Measurements from ENCODE around the gene TLCD1. TPM values are rescaled to one million over a fixed set of nuclear protein-coding genes. Genes with fewer than 3 reads are reported as not detected.

TLCD1 gene
- total and polyA plus RNA-seq, 10 of the 15 experiments (the other 5 are each of a cell fraction or from before 2014, with no cell fraction given), result 2.9 to 19.8 (median 7.7) TPM

DNA sequence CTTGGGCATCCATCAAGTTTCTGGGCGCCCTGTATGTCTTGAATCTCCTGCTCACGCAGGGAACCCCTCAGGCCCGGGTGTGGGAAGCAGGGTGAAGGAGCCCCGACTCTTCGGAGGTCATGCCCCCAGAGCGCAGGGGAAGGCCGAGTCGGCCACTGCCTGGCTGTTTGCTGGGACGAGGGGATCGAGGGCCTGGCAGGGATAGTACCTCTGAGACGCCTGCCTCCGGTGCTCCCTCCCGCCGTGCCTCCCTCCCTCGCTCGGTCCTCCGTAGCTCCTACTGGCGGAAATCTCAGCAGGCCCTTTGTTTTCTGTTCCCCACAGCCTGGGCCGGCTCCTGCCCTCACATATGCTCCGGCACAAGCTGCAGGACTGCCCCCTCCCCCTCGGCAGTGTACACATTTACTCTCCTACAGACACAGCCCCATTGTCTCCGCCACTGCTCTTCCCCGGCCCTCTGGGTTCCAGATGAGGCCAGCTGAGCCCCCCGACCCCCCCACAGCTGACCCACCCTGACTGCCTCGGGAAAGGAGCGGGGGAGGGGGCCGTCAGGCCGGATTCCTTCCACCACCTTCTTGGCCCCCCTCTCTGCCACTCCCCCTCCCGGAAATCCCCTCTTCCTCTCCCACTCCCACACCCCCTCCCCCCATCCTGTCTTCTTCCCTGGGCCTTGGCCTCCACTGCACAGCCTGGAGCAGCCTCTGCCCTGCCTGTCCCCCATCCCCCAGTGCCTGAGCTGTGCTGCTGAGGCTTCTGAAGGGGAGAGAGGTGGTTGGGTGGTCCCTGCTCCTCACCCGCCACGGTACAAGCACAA is 19.1 kb upstream of the TLCD1 start (continued):
- TF ChIP-seq, protein P1, sequence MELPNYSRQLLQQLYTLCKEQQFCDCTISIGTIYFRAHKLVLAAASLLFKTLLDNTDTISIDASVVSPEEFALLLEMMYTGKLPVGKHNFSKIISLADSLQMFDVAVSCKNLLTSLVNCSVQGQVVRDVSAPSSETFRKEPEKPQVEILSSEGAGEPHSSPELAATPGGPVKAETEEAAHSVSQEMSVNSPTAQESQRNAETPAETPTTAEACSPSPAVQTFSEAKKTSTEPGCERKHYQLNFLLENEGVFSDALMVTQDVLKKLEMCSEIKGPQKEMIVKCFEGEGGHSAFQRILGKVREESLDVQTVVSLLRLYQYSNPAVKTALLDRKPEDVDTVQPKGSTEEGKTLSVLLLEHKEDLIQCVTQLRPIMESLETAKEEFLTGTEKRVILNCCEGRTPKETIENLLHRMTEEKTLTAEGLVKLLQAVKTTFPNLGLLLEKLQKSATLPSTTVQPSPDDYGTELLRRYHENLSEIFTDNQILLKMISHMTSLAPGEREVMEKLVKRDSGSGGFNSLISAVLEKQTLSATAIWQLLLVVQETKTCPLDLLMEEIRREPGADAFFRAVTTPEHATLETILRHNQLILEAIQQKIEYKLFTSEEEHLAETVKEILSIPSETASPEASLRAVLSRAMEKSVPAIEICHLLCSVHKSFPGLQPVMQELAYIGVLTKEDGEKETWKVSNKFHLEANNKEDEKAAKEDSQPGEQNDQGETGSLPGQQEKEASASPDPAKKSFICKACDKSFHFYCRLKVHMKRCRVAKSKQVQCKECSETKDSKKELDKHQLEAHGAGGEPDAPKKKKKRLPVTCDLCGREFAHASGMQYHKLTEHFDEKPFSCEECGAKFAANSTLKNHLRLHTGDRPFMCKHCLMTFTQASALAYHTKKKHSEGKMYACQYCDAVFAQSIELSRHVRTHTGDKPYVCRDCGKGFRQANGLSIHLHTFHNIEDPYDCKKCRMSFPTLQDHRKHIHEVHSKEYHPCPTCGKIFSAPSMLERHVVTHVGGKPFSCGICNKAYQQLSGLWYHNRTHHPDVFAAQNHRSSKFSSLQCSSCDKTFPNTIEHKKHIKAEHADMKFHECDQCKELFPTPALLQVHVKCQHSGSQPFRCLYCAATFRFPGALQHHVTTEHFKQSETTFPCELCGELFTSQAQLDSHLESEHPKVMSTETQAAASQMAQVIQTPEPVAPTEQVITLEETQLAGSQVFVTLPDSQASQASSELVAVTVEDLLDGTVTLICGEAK (IDR thresholded peaks at IDR 0.05; ENCODE audit: borderline replicate concordance), result no peak
- TF ChIP-seq, protein P2, sequence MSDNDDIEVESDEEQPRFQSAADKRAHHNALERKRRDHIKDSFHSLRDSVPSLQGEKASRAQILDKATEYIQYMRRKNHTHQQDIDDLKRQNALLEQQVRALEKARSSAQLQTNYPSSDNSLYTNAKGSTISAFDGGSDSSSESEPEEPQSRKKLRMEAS (IDR thresholded peaks at IDR 0.05; ENCODE audit: low read depth, low read length), result no peak
- TF ChIP-seq, protein P3, sequence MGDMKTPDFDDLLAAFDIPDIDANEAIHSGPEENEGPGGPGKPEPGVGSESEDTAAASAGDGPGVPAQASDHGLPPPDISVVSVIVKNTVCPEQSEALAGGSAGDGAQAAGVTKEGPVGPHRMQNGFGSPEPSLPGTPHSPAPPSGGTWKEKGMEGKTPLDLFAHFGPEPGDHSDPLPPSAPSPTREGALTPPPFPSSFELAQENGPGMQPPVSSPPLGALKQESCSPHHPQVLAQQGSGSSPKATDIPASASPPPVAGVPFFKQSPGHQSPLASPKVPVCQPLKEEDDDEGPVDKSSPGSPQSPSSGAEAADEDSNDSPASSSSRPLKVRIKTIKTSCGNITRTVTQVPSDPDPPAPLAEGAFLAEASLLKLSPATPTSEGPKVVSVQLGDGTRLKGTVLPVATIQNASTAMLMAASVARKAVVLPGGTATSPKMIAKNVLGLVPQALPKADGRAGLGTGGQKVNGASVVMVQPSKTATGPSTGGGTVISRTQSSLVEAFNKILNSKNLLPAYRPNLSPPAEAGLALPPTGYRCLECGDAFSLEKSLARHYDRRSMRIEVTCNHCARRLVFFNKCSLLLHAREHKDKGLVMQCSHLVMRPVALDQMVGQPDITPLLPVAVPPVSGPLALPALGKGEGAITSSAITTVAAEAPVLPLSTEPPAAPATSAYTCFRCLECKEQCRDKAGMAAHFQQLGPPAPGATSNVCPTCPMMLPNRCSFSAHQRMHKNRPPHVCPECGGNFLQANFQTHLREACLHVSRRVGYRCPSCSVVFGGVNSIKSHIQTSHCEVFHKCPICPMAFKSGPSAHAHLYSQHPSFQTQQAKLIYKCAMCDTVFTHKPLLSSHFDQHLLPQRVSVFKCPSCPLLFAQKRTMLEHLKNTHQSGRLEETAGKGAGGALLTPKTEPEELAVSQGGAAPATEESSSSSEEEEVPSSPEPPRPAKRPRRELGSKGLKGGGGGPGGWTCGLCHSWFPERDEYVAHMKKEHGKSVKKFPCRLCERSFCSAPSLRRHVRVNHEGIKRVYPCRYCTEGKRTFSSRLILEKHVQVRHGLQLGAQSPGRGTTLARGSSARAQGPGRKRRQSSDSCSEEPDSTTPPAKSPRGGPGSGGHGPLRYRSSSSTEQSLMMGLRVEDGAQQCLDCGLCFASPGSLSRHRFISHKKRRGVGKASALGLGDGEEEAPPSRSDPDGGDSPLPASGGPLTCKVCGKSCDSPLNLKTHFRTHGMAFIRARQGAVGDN (IDR thresholded peaks at IDR 0.05), result 0 out of 2 replicates have a peak, but pooled peaks have one; percentile 11
- TF ChIP-seq SREBF2 (IDR thresholded peaks at IDR 0.05; ENCODE audit: low read length) (no peak), CHD1 (IDR thresholded peaks at IDR 0.05; ENCODE audit: low read depth, low read length) (no peak), MXI1 (IDR thresholded peaks at IDR 0.05; ENCODE audit: low read depth, low read length) (no peak), MTA3 (IDR thresholded peaks at IDR 0.05; ENCODE audit: borderline replicate concordance, low read length) (no peak)
- TF ChIP-seq, protein P4, sequence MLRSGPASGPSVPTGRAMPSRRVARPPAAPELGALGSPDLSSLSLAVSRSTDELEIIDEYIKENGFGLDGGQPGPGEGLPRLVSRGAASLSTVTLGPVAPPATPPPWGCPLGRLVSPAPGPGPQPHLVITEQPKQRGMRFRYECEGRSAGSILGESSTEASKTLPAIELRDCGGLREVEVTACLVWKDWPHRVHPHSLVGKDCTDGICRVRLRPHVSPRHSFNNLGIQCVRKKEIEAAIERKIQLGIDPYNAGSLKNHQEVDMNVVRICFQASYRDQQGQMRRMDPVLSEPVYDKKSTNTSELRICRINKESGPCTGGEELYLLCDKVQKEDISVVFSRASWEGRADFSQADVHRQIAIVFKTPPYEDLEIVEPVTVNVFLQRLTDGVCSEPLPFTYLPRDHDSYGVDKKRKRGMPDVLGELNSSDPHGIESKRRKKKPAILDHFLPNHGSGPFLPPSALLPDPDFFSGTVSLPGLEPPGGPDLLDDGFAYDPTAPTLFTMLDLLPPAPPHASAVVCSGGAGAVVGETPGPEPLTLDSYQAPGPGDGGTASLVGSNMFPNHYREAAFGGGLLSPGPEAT (IDR thresholded peaks at IDR 0.05; ENCODE audit: low read depth), result 0 out of 2 replicates have a peak, but pooled peaks have one; percentile 14
- TF ChIP-seq, protein P5, sequence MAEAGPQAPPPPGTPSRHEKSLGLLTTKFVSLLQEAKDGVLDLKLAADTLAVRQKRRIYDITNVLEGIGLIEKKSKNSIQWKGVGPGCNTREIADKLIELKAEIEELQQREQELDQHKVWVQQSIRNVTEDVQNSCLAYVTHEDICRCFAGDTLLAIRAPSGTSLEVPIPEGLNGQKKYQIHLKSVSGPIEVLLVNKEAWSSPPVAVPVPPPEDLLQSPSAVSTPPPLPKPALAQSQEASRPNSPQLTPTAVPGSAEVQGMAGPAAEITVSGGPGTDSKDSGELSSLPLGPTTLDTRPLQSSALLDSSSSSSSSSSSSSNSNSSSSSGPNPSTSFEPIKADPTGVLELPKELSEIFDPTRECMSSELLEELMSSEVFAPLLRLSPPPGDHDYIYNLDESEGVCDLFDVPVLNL (IDR thresholded peaks at IDR 0.05; ENCODE audit: low read depth, low read length), result no peak

All from GM12878 (cell line).